GM21381 (cell line): ENCODE data around the gene ERRFI1.

Experiments used
- ATAC-seq: cut with Tn5 transposase; IDR thresholded peaks from one replicate; pipeline ENCODE4 v1.9.1; 2021; ENCODE audit warnings: mild to moderate bottlenecking, moderate library complexity; ENCODE audit not compliant: unreplicated experiment

Gene ERRFI1

DNA sequence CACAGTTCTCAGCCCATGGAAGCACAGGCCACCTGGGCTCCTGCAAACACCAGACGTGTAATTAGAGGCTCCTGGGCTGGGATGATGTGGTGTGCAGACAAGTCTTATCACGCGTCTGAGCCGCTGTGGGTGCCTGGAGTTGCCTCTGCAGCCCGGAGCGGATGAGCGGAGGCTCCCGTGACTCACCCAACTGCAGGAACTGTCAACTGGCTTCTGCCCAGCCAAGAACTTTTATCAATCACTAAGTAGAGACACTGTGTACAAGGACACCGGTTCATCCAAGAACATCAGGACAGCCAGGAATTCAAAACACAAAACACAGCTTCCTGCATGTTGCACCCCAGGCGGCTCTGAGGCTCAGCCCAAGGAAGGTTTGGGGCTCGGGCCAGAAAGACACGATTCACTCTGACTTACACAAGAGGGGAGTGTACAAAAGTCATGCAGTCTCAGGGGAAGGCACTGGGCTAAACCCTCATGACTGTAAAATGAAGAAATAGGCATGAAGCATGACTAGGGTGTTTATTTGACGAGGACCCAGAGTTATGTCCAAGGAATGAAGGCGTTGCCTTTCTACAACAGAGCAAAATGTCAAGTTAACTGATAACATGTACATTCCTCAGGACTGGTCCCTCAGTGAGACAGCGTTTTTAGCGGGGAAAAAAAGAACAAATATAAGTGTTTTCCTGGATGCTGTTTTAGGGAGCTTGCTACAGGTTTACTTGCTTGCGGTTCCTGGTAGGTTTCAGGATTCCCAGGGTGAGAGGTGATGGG, 21.1 kb downstream of the ERRFI1 start:
- no peak for ATAC-seq

GRCh38 chr1:8004113-8004802, 21.9 kb downstream of the ERRFI1 start:
- ATAC-seq: no peak

- no peak for ATAC-seq
Observed at GRCh38 chr1:8003438-8004112, 22.5 kb downstream of the ERRFI1 start.

DNA sequence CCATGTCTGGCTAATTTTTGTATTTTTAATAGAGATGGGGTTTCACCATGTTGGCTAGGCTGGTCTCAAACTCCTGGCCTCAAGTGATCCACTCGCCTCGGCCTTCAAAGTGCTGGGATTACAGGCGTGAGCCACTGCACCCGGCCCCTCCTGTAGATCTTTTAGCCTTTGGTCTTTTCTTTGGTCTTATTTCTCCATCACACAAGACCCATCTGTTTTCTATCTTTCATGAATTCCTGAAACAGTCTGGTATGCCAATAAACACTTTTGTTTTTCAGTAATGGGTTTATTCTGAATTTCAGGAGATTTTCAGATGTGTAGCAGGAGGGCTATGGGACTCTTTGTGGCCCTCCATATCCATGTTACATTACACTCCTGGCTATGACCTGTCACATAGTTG, 23.2 kb downstream of the ERRFI1 start:
- ATAC-seq: no peak

GRCh38 chr1:8002329-8002910, 23.7 kb downstream of the ERRFI1 start:
- ATAC-seq: no peak

- ATAC-seq: no peak
Observed at GRCh38 chr1:7995437-7995836, 30.7 kb downstream of the ERRFI1 start.

- ATAC-seq: no peak
Observed at GRCh38 chr1:7994827-7995226, 31.3 kb downstream of the ERRFI1 start.

DNA sequence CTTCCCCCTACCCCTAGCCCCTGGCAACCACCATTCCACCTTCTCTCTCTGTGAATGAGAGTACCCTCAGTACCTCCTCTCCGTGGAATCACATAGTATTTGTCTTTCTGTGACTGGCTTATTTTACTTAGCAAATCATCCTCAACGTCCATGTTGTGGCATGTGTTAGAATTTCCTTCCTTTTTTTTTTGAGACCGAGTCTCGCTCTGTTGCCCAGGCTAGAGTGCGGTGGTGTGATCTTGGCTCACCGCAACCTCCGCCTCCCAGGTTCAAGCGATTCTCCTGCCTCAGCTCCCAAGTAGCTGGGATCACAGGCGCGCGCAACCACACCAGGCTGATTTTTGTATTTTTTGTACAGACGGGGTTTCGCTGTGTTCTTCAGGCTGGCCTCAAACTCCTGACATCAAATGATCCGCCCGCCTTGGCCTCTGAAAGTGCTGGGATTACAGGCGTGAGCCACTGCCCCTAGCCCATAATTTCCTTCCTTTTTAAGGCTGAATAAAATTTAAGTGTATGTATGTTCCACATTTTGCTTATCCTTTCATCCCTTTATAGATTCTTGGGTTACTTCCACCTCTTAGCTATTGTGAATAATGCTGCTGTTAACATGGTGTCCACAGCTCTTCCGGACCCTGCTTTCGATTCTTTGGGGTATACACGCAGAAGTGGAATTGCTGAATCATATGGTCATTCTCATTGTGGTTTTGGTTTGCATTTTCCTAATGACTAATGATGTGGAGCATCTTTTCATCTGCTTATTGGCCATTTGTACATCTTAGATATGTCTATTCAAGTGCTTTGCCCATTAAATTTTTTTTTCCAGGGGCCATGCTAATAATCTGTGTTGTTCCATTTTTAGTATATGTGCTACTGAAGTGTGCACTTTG, 32.3 kb downstream of the ERRFI1 start:
- ATAC-seq: peak; percentile 86

DNA sequence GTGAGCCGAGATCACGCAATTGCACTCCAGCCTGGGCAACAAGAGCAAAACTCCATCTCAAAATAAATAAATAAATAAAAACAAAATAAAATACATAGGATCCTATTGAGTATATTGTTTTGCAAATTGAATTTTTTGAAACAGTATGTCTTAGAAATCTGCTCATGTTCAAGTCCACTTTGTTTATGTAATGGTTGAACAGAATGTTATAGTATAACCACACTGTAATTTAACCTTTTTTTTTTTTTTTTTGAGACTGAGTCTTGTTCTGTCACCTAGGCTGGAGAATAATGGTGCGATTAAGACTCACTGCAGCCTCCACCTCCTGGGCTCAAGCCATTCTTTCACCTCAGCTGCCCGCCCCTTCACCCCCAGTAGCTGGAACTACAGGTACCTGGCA, 33.2 kb downstream of the ERRFI1 start:
- ATAC-seq: no peak

GRCh38 chr1:7991504-7992440, 34.3 kb downstream of the ERRFI1 start:
- ATAC-seq: no peak

GRCh38 chr1:7989762-7990428, 36.2 kb downstream of the ERRFI1 start:
- ATAC-seq: no peak

DNA sequence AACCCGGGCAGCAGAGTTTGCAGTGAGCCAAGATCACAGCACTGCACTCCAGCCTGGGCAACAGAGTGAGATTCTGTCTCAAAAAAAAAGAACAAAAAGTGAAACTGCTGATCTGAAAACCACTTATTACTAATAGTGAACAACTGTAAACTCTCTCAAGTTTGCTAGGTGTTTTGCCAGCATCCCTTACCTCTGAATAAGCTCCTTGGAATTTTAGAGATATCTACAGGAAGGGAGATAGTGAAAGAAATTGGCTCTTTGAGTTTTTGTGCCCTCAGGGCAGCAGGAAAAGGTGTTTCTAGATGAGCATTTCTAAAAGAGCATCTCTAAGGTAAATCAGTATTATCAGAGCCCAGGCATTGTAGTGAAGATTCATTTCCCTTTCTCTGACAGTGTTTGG, 37.5 kb downstream of the ERRFI1 start:
- ATAC-seq: no peak

DNA sequence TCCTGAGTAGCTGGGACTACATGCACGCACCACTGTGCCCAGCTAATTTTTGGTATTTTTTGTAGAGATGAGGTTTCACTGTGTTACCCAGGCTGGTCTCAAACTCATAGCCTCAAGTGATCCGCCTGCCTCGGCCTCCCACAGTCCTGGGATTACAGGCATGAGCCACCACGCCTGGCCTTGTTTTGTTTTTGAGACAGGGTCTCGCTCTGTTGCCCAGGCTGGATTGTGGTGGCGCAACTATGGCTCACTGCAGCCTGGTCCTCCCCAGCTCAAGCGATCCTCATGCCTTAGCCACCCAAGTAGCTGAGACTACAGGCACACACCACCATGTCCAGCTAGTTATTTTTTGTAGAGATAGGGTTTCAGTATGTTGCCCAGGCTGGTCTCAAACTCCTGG, 38.6 kb downstream of the ERRFI1 start:
- no peak for ATAC-seq

DNA sequence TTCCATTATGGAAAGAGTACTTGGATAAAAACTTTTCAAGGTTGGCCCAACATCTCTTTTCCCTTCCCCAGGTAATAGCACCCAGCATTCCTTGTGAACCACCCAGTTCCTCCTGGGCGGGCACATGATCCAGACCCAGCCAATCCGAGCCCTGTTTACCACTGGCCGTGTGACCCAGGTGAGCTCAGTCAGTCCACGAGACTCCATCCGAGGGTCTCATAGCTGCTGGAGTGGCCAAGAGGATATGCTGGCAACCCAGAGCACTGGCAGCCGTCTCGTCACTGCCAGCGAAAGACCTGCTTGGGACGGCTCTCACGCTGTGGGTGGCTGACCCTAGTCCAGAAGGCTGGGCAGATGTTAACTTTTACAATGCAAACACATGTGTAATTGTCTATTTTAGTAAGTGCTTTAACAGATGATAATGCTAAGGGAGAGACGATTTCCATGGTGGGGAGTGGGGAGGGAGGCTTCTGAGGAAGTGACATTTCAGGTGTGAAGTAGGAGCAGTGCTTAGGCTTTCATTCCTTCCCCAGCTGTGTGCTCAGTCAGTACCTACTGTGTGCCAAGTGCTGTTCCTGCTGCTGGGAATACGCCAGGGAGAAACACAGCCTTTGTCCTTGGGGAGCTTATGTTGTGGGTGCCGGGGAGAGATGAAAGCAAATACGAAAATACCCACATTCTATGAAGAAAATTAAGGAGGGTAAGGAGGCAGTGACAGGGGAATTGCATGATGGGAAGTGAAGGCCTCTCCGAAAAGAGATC, 40.1 kb downstream of the ERRFI1 start:
- ATAC-seq: no peak

DNA sequence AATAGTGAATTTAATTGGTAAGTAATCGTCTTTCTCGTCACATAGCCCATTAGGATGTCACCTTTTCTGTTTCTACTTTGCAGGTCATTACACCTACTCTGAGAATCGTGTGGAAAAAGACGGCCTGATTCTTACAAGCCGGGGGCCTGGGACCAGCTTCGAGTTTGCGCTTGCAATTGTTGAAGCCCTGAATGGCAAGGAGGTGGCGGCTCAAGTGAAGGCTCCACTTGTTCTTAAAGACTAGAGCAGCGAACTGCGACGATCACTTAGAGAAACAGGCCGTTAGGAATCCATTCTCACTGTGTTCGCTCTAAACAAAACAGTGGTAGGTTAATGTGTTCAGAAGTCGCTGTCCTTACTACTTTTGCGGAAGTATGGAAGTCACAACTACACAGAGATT, 41.3 kb downstream of the ERRFI1 start:
- no peak for ATAC-seq

GRCh38 chr1:7983086-7983778, 42.9 kb downstream of the ERRFI1 start:
- ATAC-seq: no peak

GRCh38 chr1:7980984-7981383, 45.1 kb downstream of the ERRFI1 start:
- no peak for ATAC-seq
